Endometrial microvascular endothelial cells (primary cell): Measurements from ENCODE around the gene MYO1E. TPM values are rescaled to one million over a fixed set of nuclear protein-coding genes. Genes with fewer than 3 reads are reported as not detected.

Experiments used
- in situ Hi-C: cut with HindIII; loops from 2 replicates; pipeline ENCODE4 v1.10.0; 2017; ENCODE audit warnings: low sequenced_read_pairs, low pct_unique_long_range_greater_than_20kb; ENCODE audit errors: inconsistent ontology term
- total RNA-seq: library from RNA; depleted of rRNA; stranded (reverse); fragments of >200 nt; gene quantifications from one replicate; pipeline ENCODE4 v1.2.3, GENCODE V29; 2015; ENCODE audit errors: inconsistent ontology term

Gene MYO1E
- total RNA-seq, 1 donor from 2014 or later = 120 TPM

DNA sequence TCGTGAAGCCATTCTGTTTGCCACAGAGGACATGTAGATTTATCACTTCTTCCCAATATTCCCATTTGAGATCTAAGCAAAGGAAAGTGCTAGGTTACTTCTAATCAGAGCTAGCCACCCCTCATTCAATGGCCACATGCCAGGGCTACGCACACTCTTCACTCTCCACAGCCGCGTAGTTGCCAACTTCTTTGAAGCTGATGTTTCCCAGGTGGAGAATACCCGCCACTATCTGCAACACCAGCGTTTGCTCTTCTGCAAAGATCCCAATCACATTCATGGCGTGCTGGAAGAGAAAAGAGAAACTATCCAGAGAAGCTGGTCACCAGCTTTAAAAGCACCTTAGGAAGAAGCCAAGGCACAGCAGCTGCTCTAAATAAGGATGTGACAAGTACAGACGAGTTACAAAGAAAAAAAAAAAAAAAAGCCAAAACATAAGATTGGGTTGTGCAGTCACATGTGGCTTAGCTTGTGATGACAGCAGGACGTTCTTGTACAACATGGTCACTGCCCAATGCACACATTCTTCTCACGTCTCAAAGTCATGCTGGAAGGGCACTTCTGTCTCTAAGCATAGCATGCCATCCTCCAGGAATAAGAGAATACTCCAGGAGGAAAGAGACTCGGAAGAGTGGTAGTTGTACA, 149.6 kb downstream of the MYO1E start:
- in situ Hi-C loops = no loop called here

DNA sequence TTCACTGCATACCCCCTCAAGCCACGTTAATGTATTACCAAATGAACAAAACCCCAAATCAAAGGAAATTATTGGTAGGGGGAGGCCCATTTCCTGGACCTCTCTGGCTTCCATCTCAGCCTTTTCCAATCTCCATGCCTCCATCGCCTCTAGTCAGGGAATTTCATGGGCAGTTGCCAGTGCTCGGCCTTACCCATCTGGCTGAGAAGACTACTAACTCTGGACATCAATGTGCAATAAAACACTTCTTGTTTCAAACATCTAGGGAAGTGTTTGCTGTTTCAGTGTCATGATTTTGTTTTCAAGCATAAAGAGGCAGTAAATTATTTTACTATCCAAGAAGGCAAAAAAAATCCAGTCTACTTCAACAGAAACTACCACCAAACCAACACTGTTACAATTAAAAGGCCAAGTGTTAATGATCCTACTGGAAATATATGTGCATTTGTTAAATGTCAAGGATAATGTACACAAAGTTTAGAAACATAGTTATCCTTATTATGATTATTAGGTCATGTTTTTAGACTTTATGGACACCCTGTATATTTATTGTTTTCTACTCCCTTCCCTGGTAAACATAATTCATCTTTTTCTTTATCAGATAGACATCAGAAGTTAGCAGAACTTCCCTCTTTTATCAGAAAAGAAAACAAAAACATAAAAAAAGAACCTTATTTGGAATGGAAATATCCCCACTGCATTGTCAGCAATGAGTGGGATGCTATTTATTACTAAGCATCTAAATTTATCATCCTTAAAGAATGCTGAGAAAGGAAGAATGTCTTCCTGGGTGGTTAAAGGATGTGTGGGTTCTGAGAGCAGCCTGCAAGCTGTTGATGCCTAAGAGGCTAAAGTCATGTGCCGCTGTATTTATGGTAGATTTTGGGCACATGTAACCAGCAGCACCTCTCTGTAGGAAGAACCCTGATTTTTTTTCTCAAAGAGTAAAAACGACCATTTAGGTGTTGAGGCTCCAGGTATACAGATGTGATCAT, 150.9 kb downstream of the MYO1E start:
- in situ Hi-C loops = no loop called here

DNA sequence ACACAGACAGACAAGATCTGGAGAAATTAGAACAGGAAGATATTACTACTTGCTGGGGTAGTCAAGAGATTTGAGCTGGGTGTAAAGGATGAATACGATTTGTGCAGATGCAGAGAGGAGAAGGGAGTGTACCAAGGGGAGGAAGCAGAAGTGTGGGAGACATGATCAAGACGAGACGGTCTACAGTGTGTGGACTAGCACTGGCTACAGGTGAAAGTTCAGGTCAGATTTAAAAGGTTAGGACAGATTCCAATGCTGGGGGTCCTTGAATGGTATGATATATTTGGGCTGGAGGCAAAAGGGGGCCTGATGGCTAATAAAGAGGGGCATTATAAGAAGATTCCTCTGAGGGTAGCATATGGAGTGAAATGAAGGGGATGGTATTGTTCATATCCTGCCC, 154.0 kb downstream of the MYO1E start:
- in situ Hi-C loops = no loop called here

DNA sequence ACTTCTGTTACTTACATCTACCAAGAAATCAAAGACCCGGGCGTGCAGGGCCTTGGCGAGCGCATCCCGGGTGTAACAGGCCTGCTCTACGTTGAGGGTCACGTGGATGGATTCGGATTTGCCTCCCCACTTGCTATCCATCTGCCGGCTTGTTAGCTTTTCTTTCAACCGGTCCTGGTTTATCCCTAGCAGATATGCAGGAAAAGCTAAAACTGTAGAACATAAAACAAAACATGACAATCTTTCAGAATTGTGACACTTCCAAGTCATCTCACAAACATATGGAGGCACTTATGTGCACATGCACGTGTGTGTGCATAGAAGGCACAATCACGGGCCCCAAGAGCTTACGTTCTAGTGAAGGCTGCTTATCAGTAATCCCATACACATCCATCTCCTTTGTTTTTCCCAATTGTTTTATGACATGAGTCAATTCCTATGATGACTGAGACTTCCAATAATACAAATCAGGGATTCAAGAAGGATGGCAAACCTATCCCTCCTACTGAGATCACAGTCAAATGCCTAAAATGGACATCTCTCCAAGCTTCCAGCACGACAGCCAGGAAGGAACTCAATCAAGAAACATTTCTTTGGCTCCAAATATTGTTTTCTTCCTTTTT, 154.7 kb downstream of the MYO1E start:
- in situ Hi-C loops = no loop called here

DNA sequence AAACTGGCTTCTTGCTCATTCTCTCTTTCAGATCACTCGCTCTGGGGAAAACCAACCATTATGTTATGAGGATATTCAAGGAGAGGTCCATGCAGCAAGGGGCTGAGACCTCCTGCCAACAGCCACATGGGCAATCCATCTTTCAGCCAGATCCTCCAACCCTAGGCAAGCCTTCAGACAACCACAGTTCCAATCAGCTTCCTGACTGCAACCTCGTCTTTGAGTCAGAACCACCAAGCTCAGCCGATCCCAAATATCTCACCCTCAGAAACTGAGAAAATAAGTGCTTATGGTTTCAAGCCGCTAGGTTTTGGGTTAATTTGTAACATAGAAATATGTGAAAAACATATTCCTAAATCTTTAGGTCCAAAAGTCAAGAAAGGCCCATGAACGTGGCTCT, 155.8 kb downstream of the MYO1E start:
- in situ Hi-C loops = no loop called here

DNA sequence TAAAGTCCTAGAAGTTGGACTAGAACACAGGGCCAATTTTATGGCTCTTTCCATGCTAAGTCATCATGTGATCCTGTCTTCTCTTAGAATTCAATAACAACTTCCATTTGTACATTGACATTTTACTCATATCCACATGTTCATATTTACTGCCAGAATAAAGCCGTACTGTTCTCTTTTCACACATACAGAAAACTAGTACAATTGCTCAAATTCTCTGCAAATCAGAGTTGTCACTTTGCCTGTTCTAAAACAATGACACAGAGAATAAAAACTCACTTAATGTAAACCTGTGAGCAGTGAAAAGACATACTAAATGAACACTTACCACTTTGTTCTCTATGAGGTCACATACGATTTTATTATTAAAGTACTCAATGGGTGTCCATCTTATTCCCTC, 162.5 kb downstream of the MYO1E start:
- in situ Hi-C loops = no loop called here

DNA sequence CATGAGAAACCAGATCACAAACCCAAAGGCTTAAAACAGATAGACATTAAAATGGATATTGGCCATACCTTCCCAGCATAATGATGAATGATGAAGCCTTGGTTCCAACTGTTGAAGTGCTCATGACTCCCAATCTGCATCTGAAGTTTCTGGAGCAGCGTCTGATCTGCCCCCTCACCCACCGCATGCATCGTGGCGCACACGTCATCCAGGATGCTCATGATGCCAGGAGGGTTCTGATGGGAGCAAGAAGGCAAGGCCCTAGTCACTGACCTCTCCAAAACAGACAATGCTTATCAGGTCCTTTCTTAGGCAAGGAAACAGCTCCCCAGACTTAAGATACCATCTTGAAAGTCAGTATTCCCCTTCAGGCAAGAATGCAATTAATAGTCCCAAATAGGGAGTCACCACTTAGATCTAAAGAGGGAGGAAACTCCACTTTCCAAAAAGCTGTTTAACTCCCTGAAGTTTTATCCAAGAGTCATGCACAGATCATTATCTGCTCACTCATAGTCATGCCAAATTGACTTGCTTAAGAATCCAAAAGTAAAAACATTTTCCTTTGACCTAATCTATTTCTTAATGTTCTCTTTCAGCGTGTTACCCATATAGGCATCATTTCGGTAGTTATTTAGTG, 163.9 kb downstream of the MYO1E start:
- in situ Hi-C loops = no loop called here

DNA sequence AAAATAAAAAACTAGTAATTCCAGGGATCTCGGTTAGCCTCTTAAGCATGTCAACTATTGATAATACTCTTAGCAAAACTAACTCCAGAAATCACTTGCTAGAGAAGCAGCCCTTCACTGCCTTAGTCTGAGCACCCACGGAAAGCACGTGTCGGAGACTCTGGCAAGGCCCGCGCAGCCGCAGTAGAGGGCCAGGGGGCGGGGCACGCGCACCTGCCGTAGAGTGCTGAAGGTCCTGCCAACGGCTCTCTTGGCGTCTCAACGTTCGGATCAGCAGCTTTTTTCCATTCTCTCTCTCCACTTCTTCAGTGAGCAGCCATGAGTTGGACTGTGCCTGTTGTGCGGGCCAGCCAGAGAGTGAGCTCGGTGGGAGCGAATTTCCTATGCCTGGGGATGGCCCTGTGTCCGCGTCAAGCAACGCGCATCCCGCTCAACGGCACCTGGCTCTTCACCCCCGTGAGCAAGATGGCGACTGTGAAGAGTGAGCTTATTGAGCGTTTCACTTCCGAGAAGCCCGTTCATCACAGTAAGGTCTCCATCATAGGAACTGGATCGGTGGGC, 166.0 kb downstream of the MYO1E start, which contains the start of gene LDHAL6B:
TSS of gene LDHAL6B (plus strand) at position 221 of the 561 bp plus-strand sequence. CDS start at position 319, 98 bp downstream.
- in situ Hi-C loops = no loop called here

DNA sequence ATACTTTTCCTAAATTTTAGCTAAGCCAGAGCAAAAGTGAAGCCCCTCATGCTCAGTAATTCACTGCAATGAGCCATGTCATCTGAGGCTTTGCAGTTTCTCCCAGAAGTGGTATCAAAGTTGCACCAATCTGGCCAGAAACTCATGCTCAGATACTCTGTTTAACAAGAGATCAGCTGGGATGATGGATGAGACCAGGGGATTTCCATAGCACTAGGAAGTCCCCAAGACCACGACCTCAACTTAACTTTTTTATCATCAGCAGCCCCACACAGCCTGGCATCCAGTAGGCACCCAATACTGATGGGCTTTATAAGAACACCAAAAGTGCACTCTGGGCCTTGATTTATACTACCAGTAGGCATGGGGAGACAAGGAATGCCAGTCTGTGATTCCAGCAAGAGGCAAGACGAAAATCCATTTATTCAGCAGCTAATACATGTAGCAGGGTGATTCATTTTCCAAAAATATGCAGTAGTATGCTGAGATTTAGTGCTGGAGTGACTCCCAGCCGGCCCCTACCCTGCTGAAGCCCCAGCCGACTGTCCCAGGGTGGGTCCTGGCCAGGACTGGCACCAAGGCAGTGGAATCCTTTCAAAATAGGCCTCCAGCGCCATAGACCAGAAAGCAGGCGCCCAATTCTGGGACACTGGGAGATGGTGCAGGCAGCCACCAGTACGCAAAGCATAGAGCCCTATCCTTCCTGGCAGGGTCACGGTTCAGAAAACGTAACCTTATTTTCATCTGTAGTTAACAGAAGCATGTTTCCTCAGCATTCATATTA, 166.6 kb downstream of the MYO1E start:
- in situ Hi-C loops = no loop called here

DNA sequence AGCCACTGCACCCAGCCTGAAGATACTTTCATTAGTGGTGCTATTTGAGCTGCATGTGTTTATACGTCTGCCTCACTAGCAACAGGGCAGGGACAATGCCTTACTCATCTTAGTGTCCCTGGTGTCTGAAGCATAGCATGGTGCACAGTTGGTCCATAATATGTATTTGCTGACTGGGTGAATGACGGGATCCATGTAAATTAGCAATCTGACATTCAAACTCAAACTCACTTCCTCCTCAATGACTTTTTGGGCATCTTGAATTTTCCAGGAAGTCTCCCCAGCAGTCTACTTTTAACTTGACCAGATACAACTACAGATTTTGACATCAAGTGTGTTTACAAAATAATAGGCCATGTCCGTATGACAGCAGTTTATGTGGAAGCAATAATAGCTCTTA, 169.0 kb downstream of the MYO1E start:
- in situ Hi-C loops = no loop called here

DNA sequence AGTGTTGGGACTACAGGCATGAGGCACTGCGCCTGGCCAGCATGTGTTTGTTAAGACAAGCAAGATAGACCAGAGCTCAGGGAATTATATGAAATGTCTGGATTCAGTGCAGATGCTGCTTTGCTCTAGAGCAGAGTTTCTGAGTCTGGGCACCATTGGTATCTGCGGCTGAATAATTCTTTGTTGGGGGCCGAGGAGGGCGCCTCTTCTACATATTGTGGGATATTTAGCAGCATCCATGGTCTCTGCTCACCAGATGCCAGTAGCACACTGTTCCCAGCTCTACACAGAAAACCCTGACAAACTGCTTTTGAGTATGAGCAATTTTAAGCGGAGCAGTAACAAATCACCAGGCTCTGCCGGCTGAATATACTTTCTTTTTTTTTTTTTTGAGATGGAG, 169.7 kb downstream of the MYO1E start:
- in situ Hi-C loops = no loop called here

DNA sequence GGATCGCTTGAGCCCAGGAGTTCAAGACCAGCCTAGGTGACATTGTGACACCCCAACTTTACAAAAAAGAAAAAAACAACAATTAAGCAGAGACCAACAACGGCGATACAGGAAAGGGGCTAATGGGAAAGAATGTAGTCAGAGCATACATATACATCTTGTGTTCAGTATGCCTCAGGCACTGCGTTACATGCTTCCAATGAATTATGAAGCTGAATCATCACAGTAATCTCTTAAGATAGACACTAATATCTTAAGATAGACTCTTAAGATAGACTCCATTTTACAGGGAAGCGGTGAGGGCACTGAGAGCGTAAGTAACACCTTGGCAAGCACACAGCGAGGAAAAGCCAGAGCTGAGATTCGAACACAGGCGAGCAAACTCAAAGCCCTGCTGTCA, 172.1 kb downstream of the MYO1E start:
- in situ Hi-C loops = no loop called here

DNA sequence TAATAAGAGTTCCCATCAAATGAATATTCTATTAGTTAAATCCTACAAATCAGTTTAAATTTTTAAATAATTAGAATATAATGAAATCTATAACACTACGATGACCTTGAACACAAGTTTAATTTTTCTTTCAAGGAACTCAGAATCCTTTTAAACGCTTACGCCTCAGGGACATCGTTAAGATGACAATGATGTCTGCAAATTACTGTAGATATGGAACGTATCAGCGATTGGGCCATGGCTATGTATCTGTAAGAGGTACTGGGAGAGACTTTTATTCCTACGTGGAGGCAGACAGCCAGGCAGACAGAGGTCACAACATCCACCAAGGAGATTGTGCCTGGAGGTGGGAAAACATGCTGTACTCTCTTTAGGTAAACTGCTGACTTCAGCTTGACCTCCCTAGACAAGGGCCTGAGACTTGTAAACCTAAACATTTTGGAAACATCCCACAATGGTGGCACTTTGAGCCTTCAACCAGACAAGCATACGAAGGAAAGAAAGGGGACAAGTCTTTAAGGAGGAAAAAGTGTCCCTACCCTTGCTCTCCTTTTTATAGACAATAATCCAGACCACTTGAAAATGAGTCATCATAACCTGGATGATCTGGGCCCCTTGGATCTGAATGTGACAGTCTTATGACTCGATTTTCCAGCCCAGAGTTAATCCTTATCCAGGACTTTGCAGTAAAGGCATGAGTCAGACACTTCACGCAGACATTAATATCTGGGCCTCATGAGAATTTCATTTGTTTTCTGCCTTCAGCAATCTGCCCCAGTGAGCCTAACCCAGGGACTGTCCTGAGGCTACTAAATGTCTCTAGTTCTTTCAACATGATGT, 172.8 kb downstream of the MYO1E start:
- in situ Hi-C loops = no loop called here

DNA sequence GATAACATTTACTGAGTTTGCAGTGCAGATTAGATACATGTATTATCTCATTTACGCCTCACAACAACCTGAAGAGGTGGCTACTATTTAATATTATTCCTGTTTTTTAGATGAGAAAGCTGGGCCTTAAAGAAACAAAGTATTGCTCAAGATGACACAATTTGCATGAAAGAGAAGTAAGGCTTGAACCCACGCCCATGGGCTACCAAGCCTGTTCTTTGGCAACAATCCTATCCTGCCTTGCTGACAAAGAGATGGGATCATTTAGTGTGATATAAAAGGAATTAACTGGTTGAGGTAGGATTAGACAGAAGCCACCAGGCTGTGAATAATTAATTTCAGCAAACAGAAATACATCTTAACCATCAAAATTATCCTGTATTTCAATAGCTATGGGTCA, 175.2 kb downstream of the MYO1E start:
- in situ Hi-C loops = no loop called here

DNA sequence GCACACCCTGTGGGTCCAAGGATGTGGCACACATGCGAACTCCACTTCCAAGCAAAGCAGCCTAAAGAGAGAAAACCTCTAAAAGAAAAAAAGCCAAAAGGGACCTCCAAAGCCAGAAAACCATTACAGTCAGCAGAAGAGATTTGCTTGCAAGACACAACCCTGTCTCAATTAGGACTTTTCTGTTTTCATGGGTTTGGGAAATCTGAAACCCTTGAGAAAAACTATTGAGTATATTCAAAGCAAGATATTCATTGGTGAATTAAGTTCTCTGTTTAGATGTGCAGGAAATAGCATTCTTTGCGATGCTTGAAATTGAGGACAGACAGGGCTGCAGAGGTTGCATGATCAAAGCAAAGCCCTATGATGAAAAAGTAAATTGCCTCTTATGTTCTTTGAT, 176.3 kb downstream of the MYO1E start:
- in situ Hi-C loops = no loop called here

DNA sequence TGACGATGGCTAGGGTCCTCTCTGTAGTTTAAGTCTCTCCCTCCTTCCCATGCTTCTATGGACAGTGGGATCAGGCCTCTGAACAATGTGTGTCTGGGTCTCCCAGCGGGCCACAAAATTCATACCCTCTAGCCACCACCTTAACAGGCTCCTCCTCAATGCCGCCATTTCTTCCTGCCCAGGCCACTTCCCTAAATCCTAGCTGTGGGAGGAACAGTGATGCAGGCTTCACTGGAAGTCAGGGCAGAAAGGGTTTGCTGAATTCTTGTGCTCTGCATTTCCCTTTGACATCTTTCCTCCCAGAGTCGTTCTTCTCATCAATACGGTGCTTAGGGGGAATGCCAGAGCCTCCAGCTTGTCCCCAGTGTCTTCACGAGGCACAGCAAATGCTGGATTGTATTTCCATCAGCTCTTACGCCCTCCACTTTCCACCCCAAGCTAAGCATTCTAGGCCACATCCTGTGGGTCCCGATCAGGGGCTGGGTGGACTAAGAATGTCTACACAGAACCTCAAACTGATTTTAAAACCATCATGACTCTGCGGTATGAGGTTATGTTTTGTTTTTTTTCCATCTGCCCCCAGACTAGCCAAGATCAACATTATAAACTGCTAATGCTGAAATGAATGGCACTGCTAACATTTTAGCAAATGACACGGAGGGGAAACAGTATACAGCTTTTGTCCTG, 177.9 kb downstream of the MYO1E start:
- in situ Hi-C loops = no loop called here

DNA sequence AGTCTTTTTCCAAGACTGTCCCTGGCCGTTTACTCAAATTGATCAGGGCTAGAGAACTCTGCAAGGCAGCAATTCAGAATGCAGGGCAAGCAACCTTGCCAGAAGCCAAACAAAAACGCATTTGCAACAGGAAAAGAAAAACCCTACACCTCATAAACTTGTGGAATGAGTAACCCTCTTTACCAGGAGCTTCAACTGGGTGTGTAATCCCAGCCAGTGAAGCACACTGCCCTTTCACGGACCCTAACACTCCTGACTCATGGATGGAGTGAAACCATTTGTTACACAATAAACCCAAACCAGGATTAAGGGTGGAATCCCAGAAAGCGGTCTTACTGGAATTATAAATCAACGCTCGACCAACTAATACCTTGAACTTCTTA, 180.8 kb downstream of the MYO1E start:
- in situ Hi-C loops = no loop called here
